Neural progenitor cell (in vitro differentiated cells): Measurements from ENCODE around the gene GALNT18. TPM values are rescaled to one million over a fixed set of nuclear protein-coding genes. Genes with fewer than 3 reads are reported as not detected.

ENCODE experiments used
- DNase-seq: peaks from one replicate; pipeline ENCODE4 v3.0.0-alpha.2; 2016; ENCODE audit warnings: low spot score
- H2AFZ ChIP-seq: fragments of 200-600 bp; sonication (generic); replicated peaks from 2 replicates; pipeline ENCODE4 v1.6.1; 2016; ENCODE audit warnings: antibody characterized with exemption
- H3F3A ChIP-seq: fragments of 200-600 bp; sonication (generic); 2 replicates; pipeline ENCODE4 v1.6.1; 2016; ENCODE audit warnings: antibody characterized with exemption, low read depth
- H3K27ac ChIP-seq: fragments of 200-600 bp; sonication (generic); 2 replicates; pipeline ENCODE4 v1.5.1; 2016; ENCODE audit warnings: mild to moderate bottlenecking
- H3K27me3 ChIP-seq: fragments of 200-600 bp; sonication (generic); 2 replicates; pipeline ENCODE4 v1.6.1; 2016; ENCODE audit warnings: mild to moderate bottlenecking, moderate library complexity
- H3K36me3 ChIP-seq: fragments of 200-600 bp; sonication (generic); 2 replicates; pipeline ENCODE4 v1.5.1; 2016
- H3K4me1 ChIP-seq: fragments of 200-600 bp; sonication (generic); 2 replicates; pipeline ENCODE4 v1.6.1; 2016; ENCODE audit warnings: mixed run types
- H3K4me2 ChIP-seq: fragments of 200-600 bp; sonication (generic); 2 replicates; pipeline ENCODE4 v1.6.1; 2016
- H3K4me3 ChIP-seq: fragments of 200-600 bp; sonication (generic); 2 replicates; pipeline ENCODE4 v1.5.1; 2016
- H3K79me2 ChIP-seq: fragments of 200-600 bp; sonication (generic); 2 replicates; pipeline ENCODE4 v1.6.1; 2016; ENCODE audit warnings: low read depth
- H3K9ac ChIP-seq: fragments of 200-600 bp; sonication (generic); 2 replicates; pipeline ENCODE4 v1.6.1; 2016
- H3K9me3 ChIP-seq: fragments of 200-600 bp; sonication (generic); 2 replicates; pipeline ENCODE4 v1.5.1; 2016; ENCODE audit warnings: low read depth
- H4K20me1 ChIP-seq: fragments of 200-600 bp; sonication (generic); 2 replicates; pipeline ENCODE4 v1.6.1; 2016; ENCODE audit warnings: low read depth
- H3K27ac Mint-ChIP-seq: 3 replicates; pipeline ENCODE4 v1.8.0; 2021; ENCODE audit warnings: mixed read lengths
- H3K27me3 Mint-ChIP-seq: 2 replicates; pipeline ENCODE4 v1.8.0; 2022; ENCODE audit warnings: low read depth, mild to moderate bottlenecking, inconsistent platforms, moderate library complexity, mixed read lengths; ENCODE audit not compliant: insufficient read depth
- H3K36me3 Mint-ChIP-seq: 3 replicates; pipeline ENCODE4 v1.8.0; 2021; ENCODE audit warnings: mixed read lengths
- H3K4me1 Mint-ChIP-seq: 3 replicates; pipeline ENCODE4 v1.8.0; 2021; ENCODE audit warnings: mixed read lengths
- H3K4me3 Mint-ChIP-seq: 3 replicates; pipeline ENCODE4 v1.8.0; 2021; ENCODE audit warnings: mild to moderate bottlenecking, moderate library complexity, mixed read lengths
- H3K9me3 Mint-ChIP-seq: 3 replicates; pipeline ENCODE4 v1.8.0; 2020; ENCODE audit warnings: mixed read lengths
- EZH2 ChIP-seq: fragments of 200-600 bp; sonication (generic); IDR thresholded peaks from 2 replicates; pipeline ENCODE4 v1.6.1; 2017; ENCODE audit warnings: antibody characterized with exemption, mild to moderate bottlenecking, moderate library complexity
- EZH2phosphoT487 ChIP-seq: fragments of 200-600 bp; sonication (generic); IDR thresholded peaks from 2 replicates; pipeline ENCODE4 v1.6.1; 2017; ENCODE audit warnings: antibody characterized with exemption
- total RNA-seq: library from RNA; depleted of rRNA; stranded (reverse); fragments of >200 nt; gene quantifications from 2 replicates; pipeline ENCODE4 v1.2.3, GENCODE V29; 2015; ENCODE audit warnings: low replicate concordance
- TF ChIP-seq, protein P1 (sequence below): fragments of 200-600 bp; sonication (generic); IDR thresholded peaks from 2 replicates; pipeline ENCODE4 v1.5.1; 2017; ENCODE audit warnings: antibody characterized with exemption, mild to moderate bottlenecking

The GALNT18 gene
- 2.4 and 4.0 TPM in 2 replicates for total RNA-seq

DNA sequence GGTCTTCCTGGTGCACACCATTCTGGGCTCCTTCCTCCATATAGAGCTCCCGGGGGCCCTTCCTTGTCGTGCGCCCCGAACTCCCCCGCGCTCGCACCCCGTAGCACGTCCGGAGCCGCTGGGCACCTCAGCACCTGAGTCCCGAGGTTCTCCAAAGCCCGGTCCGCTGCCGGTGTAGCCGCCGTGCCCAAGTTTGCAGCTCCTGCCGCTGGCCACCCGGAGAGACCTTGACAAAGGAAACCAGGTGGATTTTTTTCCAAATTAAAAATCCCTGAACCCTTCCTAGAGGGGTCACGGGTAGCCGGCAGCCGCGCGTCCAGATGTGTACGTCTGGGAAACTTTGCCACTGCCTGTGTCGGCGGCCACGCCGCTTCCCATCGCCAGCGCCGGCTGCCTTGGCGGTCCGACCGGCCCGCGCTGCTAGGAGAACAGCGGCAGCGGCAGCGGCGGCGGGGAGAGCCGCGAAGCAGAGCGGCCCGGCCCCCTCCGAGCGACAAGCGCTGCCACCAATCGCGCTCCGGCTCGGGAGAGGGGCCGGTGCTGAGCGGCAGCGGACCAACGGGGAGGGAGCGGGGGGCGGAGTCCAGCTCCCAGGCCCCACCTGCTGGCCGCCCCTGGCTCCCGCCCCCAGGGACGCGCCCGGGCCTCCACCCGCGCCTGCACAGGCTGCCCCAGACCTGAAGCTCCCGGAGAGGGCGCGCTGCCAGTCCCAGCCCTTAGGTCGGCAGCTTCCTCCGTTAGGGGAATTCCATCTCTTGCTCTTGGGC lies at the start of gene GALNT18:
TSS of gene GALNT18 (minus strand) at position 433 of the 767 bp plus-strand sequence.
- Histone ChIP-seq H3K27me3 (peaks cover 62% of the 10 kb centered on the region), H3K79me2 (no peaks in the 10 kb centered on the region), H3K4me2 (peak within 1 kb of the TSS; percentile 99), H3K9ac (no peak within 1 kb of the TSS), H3K9me3 (no peaks in the 10 kb centered on the region), H3K4me1 (peaks cover 12% of the 10 kb centered on the region), H3K36me3 (no peaks in the 10 kb centered on the region), H2AFZ (peak within 1 kb of the TSS; percentile 95), H3K27ac (no peak within 1 kb of the TSS), H4K20me1 (no peaks in the 10 kb centered on the region), H3F3A (peaks cover 8% of the 10 kb centered on the region), H3K4me3 (peak within 1 kb of the TSS; percentile 62)
- Mint-ChIP-seq H3K9me3 (no peaks in the 10 kb centered on the region), H3K27ac (no peak within 1 kb of the TSS), H3K36me3 (no peaks in the 10 kb centered on the region), H3K4me1 (peaks cover 24% of the 10 kb centered on the region), H3K27me3 (peaks cover 19% of the 10 kb centered on the region), H3K4me3 (peak within 1 kb of the TSS; percentile 93)
- TF ChIP-seq EZH2phosphoT487 (peak; percentile 22), EZH2 (peak; percentile 57)
- TF ChIP-seq, protein P1, sequence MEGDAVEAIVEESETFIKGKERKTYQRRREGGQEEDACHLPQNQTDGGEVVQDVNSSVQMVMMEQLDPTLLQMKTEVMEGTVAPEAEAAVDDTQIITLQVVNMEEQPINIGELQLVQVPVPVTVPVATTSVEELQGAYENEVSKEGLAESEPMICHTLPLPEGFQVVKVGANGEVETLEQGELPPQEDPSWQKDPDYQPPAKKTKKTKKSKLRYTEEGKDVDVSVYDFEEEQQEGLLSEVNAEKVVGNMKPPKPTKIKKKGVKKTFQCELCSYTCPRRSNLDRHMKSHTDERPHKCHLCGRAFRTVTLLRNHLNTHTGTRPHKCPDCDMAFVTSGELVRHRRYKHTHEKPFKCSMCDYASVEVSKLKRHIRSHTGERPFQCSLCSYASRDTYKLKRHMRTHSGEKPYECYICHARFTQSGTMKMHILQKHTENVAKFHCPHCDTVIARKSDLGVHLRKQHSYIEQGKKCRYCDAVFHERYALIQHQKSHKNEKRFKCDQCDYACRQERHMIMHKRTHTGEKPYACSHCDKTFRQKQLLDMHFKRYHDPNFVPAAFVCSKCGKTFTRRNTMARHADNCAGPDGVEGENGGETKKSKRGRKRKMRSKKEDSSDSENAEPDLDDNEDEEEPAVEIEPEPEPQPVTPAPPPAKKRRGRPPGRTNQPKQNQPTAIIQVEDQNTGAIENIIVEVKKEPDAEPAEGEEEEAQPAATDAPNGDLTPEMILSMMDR: peak; percentile 54
- peak; percentile 98 for DNase-seq

DNA sequence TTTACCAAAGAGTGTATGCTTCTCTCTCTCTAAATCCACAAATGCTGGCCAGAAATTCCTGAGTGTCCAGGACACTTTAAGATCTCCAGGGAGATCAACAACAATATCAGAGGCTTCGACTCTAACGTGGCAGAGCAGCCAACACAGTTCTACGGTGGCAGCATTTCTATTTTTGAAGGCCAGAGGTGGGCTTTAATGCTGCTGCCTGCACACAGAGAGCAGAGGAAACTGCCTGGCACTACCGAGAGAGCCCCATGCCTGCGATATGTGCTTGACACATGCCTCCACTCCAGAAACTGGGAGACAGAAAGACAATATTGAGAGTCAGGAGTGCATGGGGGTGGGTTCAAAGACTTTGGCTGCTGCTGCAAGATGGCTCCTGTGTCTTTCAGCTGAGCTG lies 48.8 kb upstream of the GALNT18 start:
- Histone ChIP-seq H4K20me1 (no peaks in the 10 kb centered on the region), H3K27me3 (no peaks in the 10 kb centered on the region), H2AFZ (peak overlapping the region; percentile 10), H3K27ac (no peak overlapping the region), H3K4me3 (no peak overlapping the region), H3K36me3 (no peaks in the 10 kb centered on the region), H3K79me2 (no peaks in the 10 kb centered on the region), H3K4me1 (peaks cover 9% of the 10 kb centered on the region), H3F3A (no peaks in the 10 kb centered on the region), H3K4me2 (no peak overlapping the region), H3K9me3 (no peaks in the 10 kb centered on the region), H3K9ac (no peak overlapping the region)
- Mint-ChIP-seq H3K27ac (peak overlapping the region; percentile 59), H3K9me3 (peaks cover 7% of the 10 kb centered on the region), H3K27me3 (peaks cover 8% of the 10 kb centered on the region), H3K4me3 (no peak overlapping the region), H3K36me3 (no peaks in the 10 kb centered on the region), H3K4me1 (peaks cover 26% of the 10 kb centered on the region)
- no peak for DNase-seq
- TF ChIP-seq EZH2phosphoT487: no peak
- TF ChIP-seq EZH2: no peak
- TF ChIP-seq, protein P1: no peak

DNA sequence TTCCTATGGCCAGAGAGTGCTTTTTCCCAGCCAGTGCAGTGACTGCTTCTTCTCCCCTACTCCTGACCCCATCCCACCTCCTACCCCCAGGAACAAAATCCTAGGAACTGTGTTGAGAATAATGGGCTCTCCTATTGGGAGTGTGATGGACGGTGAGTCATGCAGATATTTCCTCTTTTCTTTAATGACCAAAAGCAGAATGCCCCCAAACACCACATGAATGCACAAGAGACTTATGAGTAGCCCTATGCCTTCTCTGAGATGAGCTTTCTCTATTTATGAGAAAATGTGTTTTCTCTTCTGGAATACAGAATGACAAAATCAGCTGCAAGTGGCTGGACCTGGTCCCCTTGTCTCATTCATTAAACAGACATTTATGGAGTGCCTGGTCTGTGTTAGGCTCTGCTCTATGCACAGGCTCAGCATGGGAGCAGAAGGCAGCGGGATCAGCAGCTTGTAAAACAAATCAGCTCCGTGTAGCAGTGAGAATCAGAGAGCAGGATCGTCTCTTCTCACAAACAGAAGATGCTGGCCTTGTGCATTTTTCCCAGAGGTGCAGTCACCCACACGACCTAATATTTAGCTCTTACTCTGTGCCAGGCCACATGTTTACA lies 47.5 kb upstream of the GALNT18 start:
- peak overlapping the region; percentile 78 for H3K27ac Mint-ChIP-seq
- no peaks in the 10 kb centered on the region for H3F3A ChIP-seq
- H3K36me3 Mint-ChIP-seq: no peaks in the 10 kb centered on the region
- no peaks in the 10 kb centered on the region for H3K36me3 ChIP-seq
- H3K9me3 ChIP-seq: no peaks in the 10 kb centered on the region
- no peaks in the 10 kb centered on the region for H4K20me1 ChIP-seq
- H2AFZ ChIP-seq: peak overlapping the region; percentile 47
- H3K79me2 ChIP-seq: no peaks in the 10 kb centered on the region
- DNase-seq: no peak
- peak overlapping the region; percentile 10 for H3K4me2 ChIP-seq
- H3K27ac ChIP-seq: no peak overlapping the region
- TF ChIP-seq EZH2 (no peak), EZH2phosphoT487 (no peak)
- TF ChIP-seq, protein P1: no peak
- H3K4me1 ChIP-seq: peaks cover 9% of the 10 kb centered on the region
- no peaks in the 10 kb centered on the region for H3K27me3 ChIP-seq
- peaks cover 30% of the 10 kb centered on the region for H3K4me1 Mint-ChIP-seq
- H3K4me3 Mint-ChIP-seq: no peak overlapping the region
- peaks cover 6% of the 10 kb centered on the region for H3K27me3 Mint-ChIP-seq
- H3K4me3 ChIP-seq: no peak overlapping the region
- H3K9ac ChIP-seq: no peak overlapping the region
- peaks cover 7% of the 10 kb centered on the region for H3K9me3 Mint-ChIP-seq
